Neural cell (in vitro differentiated cells): ENCODE measurements around the gene WIPF2.

Experiments
- CTCF ChIP-seq: fragments of 450-650 bp; IDR thresholded peaks from 2 replicates; pipeline ENCODE4 v1.5.1; 2014; ENCODE audit warnings: antibody characterized with exemption, mild to moderate bottlenecking, moderate library complexity; ENCODE audit not compliant: poor library complexity, severe bottlenecking
- EP300 ChIP-seq: fragments of 450-650 bp; conservative IDR thresholded peaks from 2 replicates; pipeline ENCODE4 v1.6.1; 2014; ENCODE audit warnings: antibody characterized with exemption, mild to moderate bottlenecking, moderate library complexity; ENCODE audit not compliant: poor library complexity, severe bottlenecking
- EZH2 ChIP-seq: fragments of 200-600, 300-800 bp; shearing (Covaris generic), sonication (generic); IDR thresholded peaks from 2 replicates; pipeline ENCODE4 v1.6.1; 2014; ENCODE audit warnings: antibody characterized with exemption, low read length, borderline replicate concordance, mild to moderate bottlenecking; ENCODE audit not compliant: insufficient read depth, poor library complexity, severe bottlenecking
- POLR2AphosphoS5 ChIP-seq: IDR thresholded peaks from 2 replicates; pipeline ENCODE4 v1.6.1; 2012
- RAD21 ChIP-seq: fragments of 450-650 bp; conservative IDR thresholded peaks from 2 replicates; pipeline ENCODE4 v1.6.1; 2014; ENCODE audit warnings: antibody characterized with exemption, mild to moderate bottlenecking, moderate library complexity
- SMC3 ChIP-seq: fragments of 450-650 bp; conservative IDR thresholded peaks from 2 replicates; pipeline ENCODE4 v1.6.1; 2014; ENCODE audit warnings: antibody characterized with exemption, mild to moderate bottlenecking, moderate library complexity; ENCODE audit not compliant: poor library complexity

DNA sequence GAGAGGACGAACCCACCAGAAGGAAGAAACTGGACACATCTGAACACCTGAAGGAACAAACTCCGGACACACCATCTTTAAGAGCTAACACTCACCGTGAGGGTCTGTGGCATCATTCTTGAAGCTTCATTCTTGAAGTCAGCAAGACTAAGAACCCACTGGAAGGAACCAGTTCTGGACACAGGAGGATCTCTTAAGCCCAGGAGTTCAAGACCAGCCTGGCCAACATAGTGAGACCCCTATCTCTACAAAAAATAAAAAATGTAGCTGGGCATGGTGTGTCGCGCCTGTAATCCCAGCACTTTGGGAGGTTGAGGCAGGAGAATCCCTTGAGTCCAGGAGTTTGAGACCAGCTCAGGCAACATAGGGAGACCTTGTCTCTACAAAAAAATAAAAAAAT lies 20.5 kb upstream of the WIPF2 start:
- no peak for TF ChIP-seq CTCF
- TF ChIP-seq SMC3: no peak
- no peak for TF ChIP-seq EZH2
- no peak for TF ChIP-seq EP300
- no peak for TF ChIP-seq RAD21
- no peak for TF ChIP-seq POLR2AphosphoS5
